Measurements from ENCODE around the gene FYCO1. TPM values are rescaled to one million over a fixed set of nuclear protein-coding genes. Genes with fewer than 3 reads are reported as not detected.

The FYCO1 gene
- total and polyA plus RNA-seq, 9 of the 15 experiments (the other 6 are each of a cell fraction or from before 2014, with no cell fraction given): 2.1 to 13.8 (median 7.4) TPM

DNA sequence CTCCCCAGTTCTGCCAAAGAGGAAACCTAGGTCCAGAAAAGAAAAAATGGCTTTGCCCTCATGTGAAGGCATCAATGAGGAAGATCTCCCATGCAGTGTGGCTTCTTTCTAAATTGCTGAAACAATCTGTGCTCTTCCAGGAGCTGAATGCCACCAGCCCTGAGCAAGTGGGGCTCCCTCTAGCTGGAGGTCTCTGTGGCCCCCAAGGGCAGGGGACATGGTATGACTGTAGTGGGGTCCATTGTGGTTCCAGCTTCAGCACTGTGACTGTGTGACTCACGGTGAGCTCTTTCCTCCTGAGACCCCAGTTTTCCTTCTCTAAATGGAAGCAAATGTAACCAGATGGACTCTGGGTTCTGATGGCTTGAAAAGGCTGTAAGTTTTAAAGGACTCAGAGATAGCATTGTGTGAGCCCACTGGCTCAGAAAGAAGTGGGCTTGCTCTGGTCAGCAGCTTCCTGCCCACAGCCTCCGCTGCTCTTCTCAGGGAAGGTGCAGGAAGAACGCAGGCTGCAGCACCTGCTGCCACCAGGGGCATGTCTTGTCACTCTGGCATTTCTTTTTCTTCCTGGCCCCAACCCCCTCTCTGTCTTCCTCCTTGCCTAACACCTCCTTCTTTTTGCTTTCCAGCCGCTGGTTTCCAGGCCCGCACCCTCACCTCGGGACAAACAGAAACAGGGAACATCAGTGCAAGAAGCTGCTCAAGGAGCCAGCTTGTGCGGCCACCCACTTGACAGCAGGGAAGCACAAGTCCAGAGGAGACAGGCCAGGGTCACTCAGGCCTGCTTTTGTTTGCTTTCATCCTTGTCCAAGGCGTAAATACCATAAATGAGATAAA is 58.2 kb downstream of the FYCO1 start:
- no peak for DNase-seq (ENCODE audit: extremely low read depth in 1 of 4, low spot score in 3 of 4)
- H3K4me1 ChIP-seq (replicated peaks in 1 of 2; ENCODE audit: control insufficient read depth in 2 of 2, insufficient read depth in 2 of 2, low read length in 2 of 2): peaks cover 4 to 6% of the 10 kb centered on the region in 2 experiments; a peak in 1 of 5 replicates
- no peak overlapping the region for H3K27ac ChIP-seq (ENCODE audit: extremely low read depth, low read depth, low read length)
- TF ChIP-seq ARHGAP35 (IDR thresholded peaks at IDR 0.05; ENCODE audit: partially characterized antibody) (no peak), CBX8 (IDR thresholded peaks at IDR 0.05; ENCODE audit: borderline replicate concordance, extremely low read depth, low read depth, low read length, poor library complexity, severe bottlenecking) (no peak), DNMT1 (IDR thresholded peaks at IDR 0.05) (no peak), TAF1 (IDR thresholded peaks at IDR 0.05; ENCODE audit: control insufficient read depth, extremely low read depth, insufficient read depth, low read length, severe bottlenecking) (no peak), SAFB2 (IDR thresholded peaks at IDR 0.05; ENCODE audit: borderline replicate concordance, low read depth, low read length, severe bottlenecking) (no peak), ATF7 (IDR thresholded peaks at IDR 0.05) (no peak), ZNF324 (CRISPR knock-in tag; IDR thresholded peaks at IDR 0.05) (no peak), SRF (CRISPR knock-in tag; IDR thresholded peaks at IDR 0.05) (no peak), ZNF274 (IDR thresholded peaks at IDR 0.05; ENCODE audit: borderline replicate concordance, low read depth, low read length) (no peak), HDAC6 (IDR thresholded peaks at IDR 0.05; ENCODE audit: low read depth, low read length) (no peak), ZBED1 (IDR thresholded peaks at IDR 0.05) (no peak), FOXK2 (conservative IDR thresholded peaks at IDR 0.05 in 1 of 2, IDR thresholded peaks at IDR 0.05 in 1 of 2; ENCODE audit: low read depth in 2 of 2) (no peak), TCFL5 (CRISPR knock-in tag; conservative IDR thresholded peaks at IDR 0.05) (no peak), E4F1 (CRISPR knock-in tag; IDR thresholded peaks at IDR 0.05; ENCODE audit: borderline replicate concordance) (no peak), CHD2 (IDR thresholded peaks at IDR 0.05; ENCODE audit: low read depth, low read length) (no peak), EGR1 (conservative IDR thresholded peaks at IDR 0.05) (no peak)
- TF ChIP-seq, protein P1, sequence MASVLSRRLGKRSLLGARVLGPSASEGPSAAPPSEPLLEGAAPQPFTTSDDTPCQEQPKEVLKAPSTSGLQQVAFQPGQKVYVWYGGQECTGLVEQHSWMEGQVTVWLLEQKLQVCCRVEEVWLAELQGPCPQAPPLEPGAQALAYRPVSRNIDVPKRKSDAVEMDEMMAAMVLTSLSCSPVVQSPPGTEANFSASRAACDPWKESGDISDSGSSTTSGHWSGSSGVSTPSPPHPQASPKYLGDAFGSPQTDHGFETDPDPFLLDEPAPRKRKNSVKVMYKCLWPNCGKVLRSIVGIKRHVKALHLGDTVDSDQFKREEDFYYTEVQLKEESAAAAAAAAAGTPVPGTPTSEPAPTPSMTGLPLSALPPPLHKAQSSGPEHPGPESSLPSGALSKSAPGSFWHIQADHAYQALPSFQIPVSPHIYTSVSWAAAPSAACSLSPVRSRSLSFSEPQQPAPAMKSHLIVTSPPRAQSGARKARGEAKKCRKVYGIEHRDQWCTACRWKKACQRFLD (CRISPR knock-in tag; IDR thresholded peaks at IDR 0.05): no peak
- in situ Hi-C loops (cut with MboI) (no loop called here), intact Hi-C loops (cut with micrococcal nuclease) (loop anchor here (1.0 to 10.0 kb wide), 2 partner anchors 142 to 903 kb away; no protein-coding TSS in a partner anchor)
- no peak for ATAC-seq
- H3K4me3 ChIP-seq: no peak overlapping the region
- H3K4me2 ChIP-seq (ENCODE audit: insufficient read depth, low read length): no peak overlapping the region
- H3K9me3 ChIP-seq (replicated peaks; ENCODE audit: control insufficient read depth, insufficient read depth, low read depth, low read length): no peaks in the 10 kb centered on the region
- no TSS peak for BruUV-seq (replicated peaks)
- H2AFZ ChIP-seq (ENCODE audit: low read depth, low read length): no peak overlapping the region
- 82% methylated on average over 8 of the region's 8 CpGs for WGBS (ENCODE audit: insufficient coverage, low coverage, missing lambda C conversion rate)
- H3K36me3 ChIP-seq (ENCODE audit: control insufficient read depth, insufficient read depth, low read length): peaks cover 65% of the 10 kb centered on the region
- H3K9me1 ChIP-seq (ENCODE audit: control insufficient read depth, insufficient read depth, low read length): no peaks in the 10 kb centered on the region
- ChIA-PET CTCF (ENCODE audit: low intra/inter-chr PET ratio) (interaction anchor here (1.7 to 7.6 kb wide), 2 partner anchors 142 to 900 kb away, joined by 4 to 123 read pairs; no protein-coding TSS in a partner anchor), POLR2A (interaction anchor here (0.7 to 1.3 kb wide), 2 partner anchors 8 to 415 kb away, joined by 3 to 5 read pairs; no protein-coding TSS in a partner anchor)
- no peak overlapping the region for H3K9ac ChIP-seq (ENCODE audit: insufficient read depth in 1 of 2, low read depth in 2 of 2, low read length in 2 of 2)
- no peaks in the 10 kb centered on the region for H3K27me3 ChIP-seq (ENCODE audit: control insufficient read depth in 2 of 2, insufficient read depth in 2 of 2, low read length in 2 of 2)
- no peaks in the 10 kb centered on the region for H4K20me1 ChIP-seq (replicated peaks; ENCODE audit: control insufficient read depth, insufficient read depth, low read length)
- no peaks in the 10 kb centered on the region for H3K79me2 ChIP-seq (ENCODE audit: control insufficient read depth, insufficient read depth, low read length)
- FAIRE-seq: no peak

Measured in K562 (cell line).